ENCODE results near the gene RNF25.

The RNF25 gene

GRCh38 chr2:218622606-218623365, 49.0 kb downstream of the RNF25 start:
- DNase-seq, result no peak

GRCh38 chr2:218621007-218621406, 50.8 kb downstream of the RNF25 start:
- no peak for DNase-seq

- DNase-seq, result no peak
Measured at GRCh38 chr2:218618102-218618860, 53.5 kb downstream of the RNF25 start.

GRCh38 chr2:218615868-218616315, 55.9 kb downstream of the RNF25 start:
- DNase-seq, result no peak

Data from NCI-H1092 treated with DMSO at 0.1 percent for 48 hours (cell line).